Measurements from ENCODE around the gene SLC30A5.
"Not testable (repeated sequence)": the region's sequence is repeated elsewhere in the genome, so short reads cannot be mapped to it uniquely, and the experiment has no call there.

SLC30A5 gene

DNA sequence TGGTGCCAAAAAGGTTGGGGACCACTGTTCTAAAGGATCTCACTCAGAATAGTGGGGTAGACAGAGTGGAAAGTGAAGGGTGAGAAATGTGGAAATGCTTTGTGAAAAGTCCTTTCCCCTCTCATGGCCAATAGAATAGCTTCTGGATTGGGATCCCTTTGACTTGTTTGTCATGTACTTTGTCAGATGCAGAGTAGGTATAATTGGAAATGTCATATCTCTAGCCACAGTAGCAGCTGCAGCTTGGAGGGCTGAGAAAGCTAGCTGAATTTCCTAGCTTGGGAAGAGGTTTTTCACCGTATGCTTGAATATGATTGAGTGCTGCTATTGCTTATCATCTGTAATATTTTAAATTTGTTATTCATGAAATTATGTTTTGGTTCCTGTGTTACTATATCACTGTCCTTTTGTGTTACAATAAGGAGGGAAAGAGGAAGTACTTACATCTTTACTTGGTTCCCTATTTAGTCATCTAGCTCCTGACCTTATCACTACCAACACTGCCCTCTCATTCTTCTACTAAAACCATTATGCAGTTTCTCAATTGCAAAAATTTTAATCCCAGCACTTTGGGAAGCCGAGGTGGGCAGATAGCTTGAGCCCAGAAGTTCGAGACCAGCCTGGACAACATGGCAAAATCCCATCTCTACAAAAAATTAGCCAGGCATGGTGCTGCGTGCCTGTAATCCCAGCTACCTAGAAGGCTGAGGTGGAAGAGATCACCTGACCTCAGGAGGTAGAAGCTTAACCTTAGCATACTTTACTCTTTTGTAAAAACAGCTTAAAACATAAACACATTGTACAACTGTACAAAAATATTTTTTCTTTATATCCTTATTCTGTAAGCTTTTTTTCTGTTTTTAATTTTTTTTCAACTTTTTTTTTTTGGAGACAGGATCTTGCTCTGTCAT, 12.4 kb downstream of the SLC30A5 start:
- DNase-seq: no peak

DNA sequence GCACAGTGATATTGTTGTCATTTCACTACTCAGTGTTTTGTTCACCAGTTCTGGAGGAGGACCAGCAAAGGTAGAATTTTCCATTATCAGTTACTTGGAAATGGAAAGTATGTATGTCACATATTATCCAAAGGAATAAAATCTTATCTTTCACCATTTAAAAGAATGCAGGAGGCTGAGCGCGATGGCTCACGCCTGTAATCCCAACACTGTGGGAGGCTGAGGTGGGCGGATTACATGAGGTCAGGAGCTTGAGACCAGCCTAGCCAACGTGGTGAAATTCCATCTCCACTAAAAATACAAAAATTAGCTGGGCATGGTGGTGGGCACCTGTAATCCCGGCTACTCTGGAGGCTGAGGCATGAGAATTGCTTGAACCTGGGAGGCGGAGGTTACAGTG, 14.6 kb downstream of the SLC30A5 start:
- not testable (repeated sequence) for DNase-seq

DNA sequence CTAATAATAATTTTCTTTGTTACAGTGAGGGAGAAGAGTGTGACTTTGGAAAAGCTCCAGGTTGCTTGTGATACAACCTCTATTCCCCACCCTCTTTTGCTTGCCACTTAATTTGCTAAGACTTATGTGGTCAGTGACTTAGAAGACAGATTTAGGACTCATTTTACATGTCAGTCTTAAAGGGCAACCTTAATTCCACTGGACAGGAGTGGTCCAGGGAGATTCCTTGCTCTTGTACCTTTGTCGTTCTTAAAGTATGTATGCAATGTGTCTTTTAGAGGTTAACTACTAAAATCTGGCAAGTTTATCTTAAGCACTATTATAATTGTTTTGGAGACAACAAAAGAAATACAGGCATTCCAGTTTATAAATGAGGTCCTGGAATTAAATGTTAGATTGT, 20.0 kb downstream of the SLC30A5 start:
- no peak for DNase-seq

- DNase-seq: no peak
These were observed 21.7 kb downstream of the SLC30A5 start for GRCh38 chr5:69115526-69115925.

DNA sequence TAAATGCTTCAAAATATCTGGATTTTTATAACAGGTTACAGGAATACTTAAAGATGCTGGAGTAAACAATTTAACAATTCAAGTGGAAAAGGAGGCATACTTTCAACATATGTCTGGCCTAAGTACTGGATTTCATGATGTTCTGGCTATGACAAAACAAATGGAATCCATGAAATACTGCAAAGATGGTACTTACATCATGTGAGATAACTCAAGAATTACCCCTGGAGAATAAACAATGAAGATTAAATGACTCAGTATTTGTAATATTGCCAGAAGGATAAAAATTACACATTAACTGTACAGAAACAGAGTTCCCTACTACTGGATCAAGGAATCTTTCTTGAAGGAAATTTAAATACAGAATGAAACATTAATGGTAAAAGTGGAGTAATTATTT, 35.6 kb downstream of the SLC30A5 start:
- DNase-seq: no peak

- DNase-seq: no peak
These were observed 36.4 kb downstream of the SLC30A5 start for GRCh38 chr5:69130241-69130640.

DNA sequence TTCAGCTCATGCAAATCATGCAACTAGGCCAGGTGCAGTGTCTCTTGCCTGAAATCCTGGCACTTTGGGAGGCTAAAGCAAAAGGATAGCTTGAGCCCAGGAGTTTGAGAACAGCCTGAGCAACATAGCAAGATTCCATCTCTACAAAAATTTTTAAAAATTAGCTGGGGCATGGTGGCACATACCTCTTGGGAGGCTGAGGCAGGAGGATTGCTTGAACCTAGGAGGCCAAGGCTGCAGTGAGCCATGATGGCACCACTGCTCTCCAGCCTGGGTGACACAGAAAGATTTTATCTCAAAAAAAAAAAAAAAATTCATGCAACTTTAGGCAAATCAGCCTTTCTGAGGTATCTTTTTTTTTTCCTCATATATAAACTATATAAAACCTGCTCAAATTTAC, 37.5 kb downstream of the SLC30A5 start:
- DNase-seq: no peak

DNA sequence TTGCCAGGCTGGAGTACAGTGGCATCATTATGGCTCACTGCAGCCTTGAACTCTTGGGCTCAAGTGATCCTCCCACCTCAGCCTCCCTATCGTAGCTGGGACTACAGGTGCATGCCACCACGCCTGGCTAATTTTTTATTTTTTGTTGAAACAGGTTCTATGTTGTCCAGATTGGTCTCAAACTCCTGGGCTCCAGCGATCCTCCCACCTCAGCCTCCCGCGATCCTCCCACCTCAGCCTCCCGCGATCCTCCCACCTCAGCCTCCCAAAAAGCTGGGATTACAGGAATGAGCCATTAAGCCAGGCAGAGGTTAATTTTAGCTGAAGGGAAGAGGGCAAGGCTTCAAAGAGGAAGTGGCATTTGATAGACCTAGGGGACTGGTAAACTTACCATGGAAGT, 40.3 kb downstream of the SLC30A5 start:
- no peak for DNase-seq

DNA sequence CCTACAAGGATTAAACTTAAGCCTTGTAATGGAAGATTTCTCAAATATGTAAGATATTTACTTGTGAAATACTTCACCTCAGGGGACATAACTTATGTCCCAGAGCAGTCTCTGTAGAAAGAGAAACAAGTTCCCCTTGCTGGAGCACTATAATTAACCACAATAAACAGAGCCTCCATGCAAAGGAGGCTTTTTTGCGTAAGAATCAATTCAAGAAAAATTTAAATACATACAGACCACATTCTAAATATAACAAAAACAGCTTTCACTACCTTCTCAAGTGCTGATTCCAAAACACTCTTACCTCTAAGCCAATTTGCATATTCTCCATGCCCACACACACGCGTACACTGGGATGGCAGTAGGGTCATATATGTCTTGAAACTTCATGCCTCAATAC, 42.5 kb downstream of the SLC30A5 start:
- no peak for DNase-seq

DNA sequence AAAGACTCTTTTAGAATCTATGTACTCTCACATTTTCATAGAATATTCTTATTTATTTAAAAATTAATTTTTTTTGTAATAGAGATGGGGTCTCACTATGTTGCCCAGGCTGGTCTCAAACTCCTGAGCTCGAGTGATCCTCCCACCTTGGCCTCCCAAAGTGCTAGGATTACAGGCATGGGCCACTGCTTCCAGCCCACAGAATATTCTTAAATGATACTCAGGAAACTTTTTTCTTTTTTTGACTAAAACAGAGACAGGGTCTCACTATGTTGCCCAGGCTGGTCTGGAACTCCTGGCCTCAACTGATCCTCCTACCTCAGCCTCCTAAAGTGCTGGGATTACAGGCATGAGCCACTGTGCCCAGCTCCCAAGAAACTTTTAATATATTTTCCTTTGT, 43.4 kb downstream of the SLC30A5 start:
- not testable (repeated sequence) for DNase-seq

GRCh38 chr5:69137807-69138206, 44.0 kb downstream of the SLC30A5 start:
- DNase-seq: no peak

DNA sequence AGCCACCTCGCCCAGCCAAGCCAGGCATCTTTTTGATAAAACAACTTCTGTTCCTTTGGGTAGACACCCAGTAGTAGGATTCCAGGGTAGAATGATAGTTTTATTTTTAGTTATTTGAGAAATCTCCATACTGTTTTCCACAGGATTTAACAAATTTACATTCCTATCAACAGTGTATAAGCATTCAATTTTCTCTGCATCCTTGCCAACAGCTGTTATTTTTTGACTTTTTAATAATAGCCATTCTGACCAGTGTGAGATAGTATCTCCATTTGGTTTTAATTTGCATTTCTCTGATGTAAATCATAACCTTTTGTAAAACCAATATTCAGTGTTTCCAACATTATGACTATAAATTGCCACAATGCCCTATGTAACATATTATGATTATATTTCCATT, 45.0 kb downstream of the SLC30A5 start:
- DNase-seq: no peak

GRCh38 chr5:69140239-69140638, 46.4 kb downstream of the SLC30A5 start:
- DNase-seq: not testable (repeated sequence)

DNA sequence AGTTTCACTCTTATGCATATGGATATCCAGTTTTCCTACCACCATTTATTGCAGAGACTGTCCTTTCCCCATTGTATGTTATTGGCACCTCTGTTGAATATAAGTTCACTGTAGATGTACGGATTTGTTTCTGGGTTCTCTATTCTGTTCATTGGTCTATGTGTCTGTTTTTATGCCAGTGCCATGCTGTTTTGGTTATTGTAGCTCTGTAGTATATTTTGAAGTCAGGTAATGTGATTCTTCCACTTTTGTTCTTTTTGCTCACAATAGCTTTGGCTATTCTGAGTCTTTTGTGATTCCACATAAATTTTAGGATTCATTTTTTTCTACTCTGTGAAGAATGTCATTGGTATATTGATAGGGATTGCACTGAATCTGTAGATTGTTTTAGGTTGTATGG, 47.0 kb downstream of the SLC30A5 start:
- DNase-seq: no peak

DNA sequence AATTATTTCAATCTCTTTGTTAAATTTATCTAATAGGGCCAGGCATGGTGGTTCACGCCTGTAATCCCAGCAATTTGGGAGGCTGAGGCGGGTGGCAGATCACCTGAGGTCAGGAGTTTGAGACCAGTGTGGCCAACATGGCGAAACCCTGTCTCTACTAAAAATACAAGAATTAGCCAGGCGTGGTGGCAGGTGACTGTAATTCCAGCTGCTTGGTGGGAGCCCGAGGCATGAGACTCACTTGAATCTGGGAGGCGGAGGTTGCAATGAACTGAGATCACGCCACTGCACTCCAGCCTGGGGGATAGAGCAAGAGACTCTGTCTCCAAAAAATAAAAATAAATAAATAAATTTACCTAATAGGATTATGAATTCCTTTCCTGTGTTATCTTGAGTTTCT, 54.8 kb downstream of the SLC30A5 start:
- not testable (repeated sequence) for DNase-seq

DNA sequence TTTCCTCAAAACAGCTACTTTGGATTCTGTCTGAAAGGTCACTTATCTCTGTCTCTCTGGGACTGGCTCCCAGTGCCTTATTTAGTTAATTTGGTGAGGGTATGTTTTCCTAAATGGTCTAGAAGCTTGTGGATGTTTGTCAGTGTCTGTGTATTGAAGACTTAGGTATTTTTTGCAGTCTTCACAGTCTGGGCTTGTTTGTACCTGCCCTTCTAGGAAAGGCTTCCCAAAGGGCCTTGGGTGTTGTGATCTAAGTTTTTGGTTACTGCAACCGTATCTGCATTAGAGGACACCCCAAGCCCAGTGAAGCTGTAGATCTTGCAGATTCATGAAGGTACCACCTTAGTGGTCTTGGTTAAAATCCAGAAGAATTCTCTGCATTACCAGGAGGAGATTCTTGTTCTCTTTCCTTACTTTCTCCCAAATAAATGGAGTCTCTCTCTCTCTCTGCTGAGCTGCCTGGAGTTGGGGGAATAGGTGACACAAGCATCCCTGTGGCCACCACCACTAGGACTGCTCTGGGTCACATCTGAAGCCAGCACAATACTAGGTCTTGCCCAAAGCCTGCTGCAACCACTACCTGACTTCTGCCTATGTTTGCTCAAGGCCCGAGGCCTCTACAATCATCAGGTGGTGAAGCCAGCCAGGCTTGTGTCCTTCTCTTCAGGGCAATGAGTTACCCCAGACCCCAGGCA, 55.3 kb downstream of the SLC30A5 start:
- DNase-seq: no peak

DNA sequence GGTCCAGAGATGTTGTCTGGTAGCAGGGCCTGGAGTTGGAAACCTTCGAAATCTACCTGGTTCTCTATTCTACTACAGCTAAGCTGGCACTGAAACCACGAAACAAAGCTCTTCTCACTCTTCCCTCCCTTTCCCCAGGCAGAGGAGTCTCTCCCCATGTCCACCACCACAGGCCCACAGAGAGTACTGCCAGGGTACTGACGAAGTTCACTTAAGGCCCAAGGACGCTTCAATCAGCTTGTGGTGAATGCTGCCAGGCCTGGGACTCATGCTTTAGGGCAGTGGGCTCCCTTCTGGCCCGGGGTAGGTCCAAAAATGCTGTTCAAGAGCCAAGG, 55.8 kb downstream of the SLC30A5 start:
- no peak for DNase-seq

- no peak for DNase-seq
These were observed 58.9 kb downstream of the SLC30A5 start for GRCh38 chr5:69152731-69153130.

DNA sequence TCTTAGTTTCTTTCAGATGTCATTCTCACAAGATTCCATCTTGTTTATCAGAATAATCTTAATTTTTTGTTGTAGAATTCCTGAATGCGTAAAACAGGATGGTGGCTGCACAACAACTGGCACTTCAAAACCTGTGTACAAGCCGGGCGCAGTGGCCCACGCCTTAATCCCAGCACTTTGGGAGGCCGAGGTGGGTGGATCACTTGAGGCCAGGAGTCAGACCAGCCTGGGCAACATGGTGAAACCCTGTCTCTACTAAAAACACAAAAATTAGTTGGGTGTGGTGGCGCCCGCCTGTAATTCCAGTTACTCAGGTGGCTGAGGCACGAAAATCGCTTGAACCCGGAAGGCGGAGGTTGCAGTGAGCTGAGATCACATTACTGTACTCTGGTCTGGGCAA, 62.6 kb downstream of the SLC30A5 start:
- DNase-seq: no peak

GRCh38 chr5:69158039-69158438, 64.2 kb downstream of the SLC30A5 start:
- DNase-seq: no peak

DNA sequence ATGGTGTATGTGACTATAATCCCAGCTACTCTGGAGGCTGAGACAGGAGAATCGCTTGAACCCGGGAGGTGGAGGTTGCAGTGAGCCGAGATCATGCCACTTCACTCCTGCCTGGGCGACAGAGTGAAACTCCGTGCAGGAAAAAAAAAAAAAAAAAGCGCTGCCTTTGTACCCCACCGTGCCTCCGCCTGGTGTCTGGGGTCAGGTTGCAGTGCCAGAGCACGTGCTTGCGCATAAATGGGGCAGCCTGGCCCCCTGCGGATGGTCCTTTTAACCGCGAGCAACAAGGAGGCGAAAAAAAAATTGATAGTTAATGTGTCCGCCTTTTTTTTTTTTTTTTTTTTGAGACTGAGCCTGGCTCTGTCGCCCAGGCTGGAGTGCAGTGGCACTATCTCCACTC, 66.8 kb downstream of the SLC30A5 start:
- DNase-seq: no peak

- DNase-seq: peak; percentile 98
These were observed 73.1 kb downstream of the SLC30A5 start, which contains the start of gene CCNB1 for GRCh38 chr5:69166686-69167492. CCNB1 (plus strand) TSS chr5:69167150; CDS start chr5:69167263, 113 bp downstream.

GRCh38 chr5:69167493-69167855, 73.7 kb downstream of the SLC30A5 start:
- DNase-seq: no peak

GRCh38 chr5:69167929-69168328, 74.1 kb downstream of the SLC30A5 start:
- DNase-seq: no peak

Data from activated naive CD4-positive, alpha-beta T cell treated with anti-CD3 and anti-CD28 coated beads, Interleukin-2, amount 50 U/mL, for 16 hours (primary cell).